ENCODE measurements around the gene SUN5.
A peak's percentile ranks its signal among the peaks of the same experiment; 100 is the strongest.
"Not testable (repeated sequence)": the region's sequence is repeated elsewhere in the genome, so short reads cannot be mapped to it uniquely, and the experiment has no call there.

Gene SUN5

GRCh38 chr20:32975121-32975520 is 29.1 kb downstream of the SUN5 start:
- DNase-seq, result not testable (repeated sequence)

GRCh38 chr20:32974204-32975064 is 29.8 kb downstream of the SUN5 start:
- not testable (repeated sequence) for DNase-seq

DNA sequence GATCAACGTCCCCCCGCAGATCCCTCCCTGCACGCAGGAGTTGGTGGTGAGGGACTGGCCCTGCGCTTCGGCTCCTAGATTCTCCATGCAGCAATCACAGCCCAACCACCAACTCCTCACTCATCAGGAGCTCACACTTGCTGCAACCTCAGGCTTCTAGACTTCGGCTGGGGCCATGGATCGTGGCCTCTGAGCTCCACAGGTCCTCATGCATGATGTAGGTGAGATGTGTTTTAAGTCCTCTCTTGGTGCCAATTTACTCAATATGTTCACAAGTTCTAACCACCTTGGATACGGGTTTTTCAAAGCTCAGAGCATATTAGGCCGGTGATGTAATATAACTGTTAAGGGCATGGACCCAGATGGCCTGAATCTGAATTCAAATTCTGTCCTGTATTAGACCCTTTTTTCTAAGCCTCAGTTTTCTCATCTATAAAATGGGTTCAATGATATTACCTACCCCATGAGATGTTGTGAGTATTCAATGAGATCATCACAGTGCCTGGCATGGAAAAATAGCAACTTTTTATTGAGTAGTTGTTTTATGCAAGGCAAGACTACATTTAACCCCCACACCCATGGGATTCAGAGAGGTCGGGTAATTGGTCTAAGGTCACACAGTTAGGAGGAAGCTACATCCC is 31.0 kb downstream of the SUN5 start:
- no peak for DNase-seq

- DNase-seq, result peak; percentile 64
Observed at GRCh38 chr20:32972181-32973076, 31.8 kb downstream of the SUN5 start.

- peak; percentile 4 for DNase-seq
Observed at GRCh38 chr20:32971703-32972161, 32.5 kb downstream of the SUN5 start.

- DNase-seq, result no peak
Observed at GRCh38 chr20:32970973-32971300, 33.3 kb downstream of the SUN5 start.

DNA sequence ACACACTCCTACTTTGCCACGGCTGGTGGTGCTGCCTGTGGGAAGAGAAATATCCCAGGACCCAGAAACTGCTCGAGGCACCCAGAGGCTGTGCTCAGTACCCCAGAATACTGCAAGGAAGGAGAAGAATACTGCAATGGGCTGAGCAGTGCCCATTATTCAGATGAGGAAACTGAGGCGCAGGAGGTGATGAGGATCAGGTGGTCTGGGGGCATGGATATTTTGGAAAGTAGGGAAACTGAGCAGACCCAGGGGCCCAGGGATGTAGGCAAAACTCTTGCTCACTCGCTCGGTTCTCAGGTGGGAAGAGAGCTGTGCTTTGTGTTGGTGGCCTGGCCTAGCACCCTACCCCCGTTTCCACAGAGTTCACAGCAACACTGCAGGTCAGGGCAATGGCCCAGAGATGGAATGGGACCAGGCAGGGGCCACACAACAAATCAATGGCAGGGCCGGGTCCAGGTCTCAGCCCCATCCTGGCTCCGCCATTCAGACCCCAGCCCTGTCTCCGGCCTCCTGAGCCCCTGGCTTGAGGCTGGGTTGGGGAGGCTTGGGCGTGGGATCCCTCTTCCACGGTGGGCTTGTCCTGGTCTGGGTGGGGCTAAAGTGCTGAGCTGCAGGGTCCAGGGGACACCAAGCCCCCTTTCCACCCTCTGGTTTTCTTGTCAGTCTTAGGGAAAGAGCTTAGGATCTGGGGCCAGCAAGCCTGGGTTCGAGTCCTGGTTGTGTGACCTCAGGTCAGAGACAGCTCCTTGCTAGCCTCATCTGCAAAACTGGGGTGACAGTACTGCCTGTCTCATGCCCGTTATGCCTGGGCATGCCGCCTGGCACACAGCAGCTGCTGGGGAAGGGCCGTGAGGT is 33.9 kb downstream of the SUN5 start:
- DNase-seq, result no peak

- no peak for DNase-seq
Observed at GRCh38 chr20:32969356-32970114, 34.7 kb downstream of the SUN5 start.

DNA sequence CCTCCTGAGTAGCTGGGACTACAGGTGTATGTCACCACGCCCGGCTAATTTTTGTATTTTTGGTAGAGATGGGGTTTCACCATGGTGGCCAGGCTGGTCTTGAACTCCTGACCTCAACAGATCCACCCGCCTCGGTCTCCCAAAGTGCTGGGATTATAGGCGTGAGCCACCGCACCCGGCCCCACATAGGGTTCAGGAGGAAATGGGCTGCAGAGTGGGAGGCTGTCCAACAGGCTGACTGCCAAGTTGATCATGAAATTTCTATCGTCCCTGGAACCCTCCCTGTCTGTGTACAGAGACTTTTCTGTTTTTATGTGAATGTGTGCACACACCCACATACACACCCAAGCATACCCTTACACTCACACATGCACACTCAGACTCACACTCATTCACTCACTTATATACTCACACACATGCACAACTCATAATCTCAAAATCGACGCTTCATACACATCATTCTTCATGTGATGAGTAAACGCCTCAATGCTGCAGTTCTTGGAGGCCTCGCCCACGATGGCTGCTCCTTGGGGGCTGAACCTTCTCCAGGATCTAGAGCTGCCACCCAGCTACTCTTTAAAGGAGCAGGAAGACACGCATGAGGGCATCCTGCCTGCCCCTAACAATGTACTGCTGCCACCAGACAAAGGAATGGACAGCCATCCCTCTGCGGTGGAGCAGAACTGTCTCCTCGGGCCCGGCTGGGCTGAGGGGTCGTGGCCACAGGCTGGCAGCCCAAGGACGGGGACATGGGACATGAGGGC is 35.6 kb downstream of the SUN5 start:
- no peak for DNase-seq

DNA sequence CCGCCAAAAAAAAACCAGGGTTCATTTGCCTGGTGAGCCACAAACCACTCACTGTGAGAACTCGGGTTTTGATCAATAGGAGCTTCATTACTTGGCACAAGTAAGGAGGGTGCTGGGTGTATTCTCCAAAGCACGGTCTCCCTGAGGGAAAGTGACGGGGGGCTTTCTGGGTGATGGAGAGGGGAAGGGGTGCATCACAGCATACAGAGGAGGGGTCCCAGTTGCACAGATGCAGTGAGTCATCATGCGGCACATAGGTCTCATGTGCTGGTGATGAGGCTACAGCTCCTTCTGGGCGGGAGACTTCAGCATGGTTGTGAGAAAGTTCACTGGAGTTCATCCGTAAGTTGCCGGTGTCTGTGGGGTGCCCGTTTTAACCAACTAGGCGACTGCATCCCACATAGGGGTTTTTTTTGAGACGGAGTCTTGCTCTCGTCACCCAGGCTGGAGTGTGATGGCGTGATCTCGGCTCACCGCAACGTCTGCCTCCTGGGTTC is 36.2 kb downstream of the SUN5 start:
- DNase-seq, result no peak

DNA sequence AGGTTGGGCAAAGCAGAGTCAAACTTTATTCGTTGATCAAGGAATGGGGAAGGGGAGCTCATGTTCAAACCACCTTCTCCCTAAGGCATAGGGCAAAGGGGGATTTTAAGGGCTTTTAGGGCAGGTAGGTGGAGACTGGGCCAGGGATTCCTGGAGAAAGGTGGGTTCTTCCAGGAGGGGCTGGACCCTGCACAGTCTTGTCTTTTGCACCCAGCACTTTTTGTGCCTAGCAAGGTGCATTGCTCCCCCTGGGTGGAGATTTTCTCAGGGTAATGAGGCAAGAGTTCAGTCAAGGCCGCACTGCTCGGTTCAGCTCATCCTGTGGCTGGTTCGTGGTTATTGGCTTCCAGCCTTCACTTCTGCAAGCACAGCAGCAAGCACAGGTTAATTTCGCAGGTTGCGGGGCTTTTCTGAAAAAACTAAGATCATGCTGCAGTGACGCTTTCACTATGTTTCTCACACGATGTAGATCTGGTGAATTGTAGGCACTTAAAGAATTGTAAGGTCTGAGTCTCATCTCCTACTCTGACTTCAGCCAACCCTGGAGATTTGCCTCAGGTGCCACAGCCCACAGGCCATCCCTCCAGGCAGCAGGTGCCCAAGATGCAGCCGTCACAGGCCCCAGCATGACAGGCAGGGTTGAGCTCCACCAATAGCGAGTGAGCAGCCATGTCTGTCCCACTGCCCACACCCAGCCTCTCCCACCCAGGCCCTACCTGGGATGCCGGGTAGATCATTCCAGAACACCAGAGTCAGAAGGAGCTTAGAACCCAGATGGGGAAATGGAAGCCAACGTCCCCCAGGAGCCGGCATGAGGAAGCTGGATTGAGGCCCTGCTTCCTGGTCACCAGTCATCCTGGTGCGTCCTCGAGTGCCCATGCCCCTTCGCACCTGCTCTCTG is 37.1 kb downstream of the SUN5 start:
- DNase-seq, result no peak

DNA sequence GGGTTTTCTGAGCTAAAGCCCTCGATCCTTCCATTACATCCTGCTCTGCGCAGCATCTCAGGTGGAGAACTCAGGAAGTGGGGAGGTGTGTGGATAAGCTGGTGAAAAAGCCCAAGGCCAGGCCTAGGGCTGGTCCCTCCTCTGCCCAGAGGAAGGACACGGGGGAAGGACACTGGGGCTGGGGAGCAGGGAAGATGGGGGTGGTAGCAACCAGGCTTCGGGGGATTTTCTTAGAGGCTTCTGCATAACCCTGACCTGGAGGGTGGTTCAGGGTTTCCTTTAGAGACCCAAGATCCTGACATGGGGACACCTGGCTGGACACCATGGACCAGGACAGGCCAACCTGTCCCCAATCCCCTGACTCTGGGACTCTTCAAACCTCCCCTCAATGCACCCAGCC is 37.9 kb downstream of the SUN5 start:
- no peak for DNase-seq

DNA sequence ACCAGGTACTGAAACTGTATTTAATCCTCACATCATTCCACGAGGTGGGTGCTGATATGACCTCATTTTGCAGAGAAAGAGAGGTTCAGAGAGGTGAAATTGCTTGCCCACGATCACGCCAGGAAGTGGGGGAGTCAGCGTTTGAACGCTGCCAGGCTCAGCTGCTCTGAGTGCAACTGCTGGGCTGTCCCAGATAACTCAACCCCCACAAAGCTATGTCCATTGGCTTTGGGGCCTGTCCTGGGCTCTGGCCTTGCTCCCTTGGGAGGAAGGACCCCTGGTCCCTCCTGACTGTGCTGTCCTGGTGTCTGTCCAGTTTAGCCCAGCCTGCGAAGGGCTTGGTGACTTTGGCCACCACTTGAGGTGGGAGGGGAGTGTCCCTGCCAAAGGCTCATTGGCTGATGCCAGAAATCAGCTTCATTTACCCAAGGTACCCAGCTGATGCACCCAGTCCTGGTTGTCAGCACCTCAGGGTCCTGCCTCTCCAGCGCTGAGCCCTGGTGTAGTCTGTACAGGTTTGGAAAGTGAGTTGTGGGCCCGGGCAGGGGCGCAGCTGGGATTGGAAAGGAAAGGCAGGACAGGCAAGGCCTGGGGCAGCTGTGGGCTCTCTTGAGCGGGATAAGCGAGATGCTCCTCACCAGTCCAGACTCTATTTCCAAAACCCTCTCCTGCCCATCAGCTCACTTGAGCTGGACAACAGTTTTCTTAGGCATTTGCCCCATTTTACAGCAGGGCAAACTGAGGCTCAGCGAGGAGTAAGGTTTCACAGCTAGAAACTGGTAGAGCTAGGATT is 38.5 kb downstream of the SUN5 start:
- no peak for DNase-seq

GRCh38 chr20:32965115-32965514 is 39.1 kb downstream of the SUN5 start:
- no peak for DNase-seq

DNA sequence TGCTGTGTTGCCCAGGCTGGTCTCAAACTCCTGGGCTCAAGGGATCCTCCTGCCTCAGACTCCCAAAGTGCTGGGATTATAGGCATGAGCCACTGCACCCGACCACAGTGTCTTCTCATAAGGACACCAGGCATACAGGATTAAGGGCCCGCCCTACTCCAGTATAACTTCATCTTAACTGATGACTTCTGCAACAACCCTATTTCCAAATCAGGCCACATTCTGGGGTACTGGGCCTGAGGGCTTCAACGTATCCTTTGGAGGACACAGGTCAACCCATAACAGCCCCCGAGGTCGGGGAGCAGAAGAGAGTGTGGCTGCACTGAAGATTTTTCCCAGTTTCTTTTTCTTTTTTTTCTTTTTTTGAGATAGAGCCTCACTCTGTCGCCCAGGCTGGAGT is 39.7 kb downstream of the SUN5 start:
- no peak for DNase-seq

DNA sequence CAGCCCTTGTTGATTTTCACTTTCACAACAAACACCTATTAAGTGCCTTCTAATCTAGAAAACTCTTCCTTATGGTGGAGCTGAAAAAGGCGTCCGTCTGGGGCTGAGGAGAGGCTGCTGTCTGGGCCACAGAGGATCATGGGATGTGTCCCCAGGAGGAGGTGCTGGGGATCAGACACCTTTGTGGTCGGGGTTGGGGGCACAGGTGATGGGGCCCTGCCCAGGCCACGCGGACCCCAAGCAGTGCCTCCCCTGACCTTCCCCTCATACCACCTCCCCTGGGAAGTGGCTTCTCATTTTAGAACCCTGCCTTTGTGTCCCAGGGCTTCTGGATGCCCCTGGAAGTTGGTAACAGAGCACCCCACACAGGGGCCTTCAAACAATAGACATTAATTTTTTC is 41.1 kb downstream of the SUN5 start:
- DNase-seq, result no peak

GRCh38 chr20:32962646-32963045 is 41.6 kb downstream of the SUN5 start:
- DNase-seq, result not testable (repeated sequence)

DNA sequence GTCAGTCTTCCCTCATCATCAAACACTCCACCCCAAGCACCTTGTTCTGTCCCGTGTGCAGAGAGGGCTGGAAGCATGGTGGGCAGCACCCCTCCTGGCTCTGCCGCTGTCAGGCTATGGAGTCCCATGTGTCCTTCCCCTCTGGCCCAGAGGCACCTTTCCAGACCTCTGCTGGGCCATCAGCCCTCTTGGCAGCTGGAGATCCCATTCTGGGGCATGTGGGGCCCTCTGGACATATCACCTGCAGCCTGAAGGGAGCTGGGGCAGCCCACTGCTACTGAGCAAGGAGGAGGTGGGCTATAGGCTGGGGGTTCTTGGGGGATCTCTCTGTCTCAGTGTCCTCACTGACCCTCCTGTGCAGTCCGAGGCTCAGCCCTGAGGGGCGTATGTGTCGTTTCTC is 42.2 kb downstream of the SUN5 start:
- no peak for DNase-seq

Measured in suppressor macrophage treated with lipopolysaccharide for 4 hours (primary cell).